GM19372 (cell line): ENCODE measurements around the gene BRCA2.

ENCODE experiments used
- ATAC-seq: cut with Tn5 transposase; IDR thresholded peaks from one replicate; pipeline ENCODE4 v1.9.1; 2021; ENCODE audit warnings: mild to moderate bottlenecking, low read depth, moderate library complexity; ENCODE audit not compliant: unreplicated experiment

Gene BRCA2

DNA sequence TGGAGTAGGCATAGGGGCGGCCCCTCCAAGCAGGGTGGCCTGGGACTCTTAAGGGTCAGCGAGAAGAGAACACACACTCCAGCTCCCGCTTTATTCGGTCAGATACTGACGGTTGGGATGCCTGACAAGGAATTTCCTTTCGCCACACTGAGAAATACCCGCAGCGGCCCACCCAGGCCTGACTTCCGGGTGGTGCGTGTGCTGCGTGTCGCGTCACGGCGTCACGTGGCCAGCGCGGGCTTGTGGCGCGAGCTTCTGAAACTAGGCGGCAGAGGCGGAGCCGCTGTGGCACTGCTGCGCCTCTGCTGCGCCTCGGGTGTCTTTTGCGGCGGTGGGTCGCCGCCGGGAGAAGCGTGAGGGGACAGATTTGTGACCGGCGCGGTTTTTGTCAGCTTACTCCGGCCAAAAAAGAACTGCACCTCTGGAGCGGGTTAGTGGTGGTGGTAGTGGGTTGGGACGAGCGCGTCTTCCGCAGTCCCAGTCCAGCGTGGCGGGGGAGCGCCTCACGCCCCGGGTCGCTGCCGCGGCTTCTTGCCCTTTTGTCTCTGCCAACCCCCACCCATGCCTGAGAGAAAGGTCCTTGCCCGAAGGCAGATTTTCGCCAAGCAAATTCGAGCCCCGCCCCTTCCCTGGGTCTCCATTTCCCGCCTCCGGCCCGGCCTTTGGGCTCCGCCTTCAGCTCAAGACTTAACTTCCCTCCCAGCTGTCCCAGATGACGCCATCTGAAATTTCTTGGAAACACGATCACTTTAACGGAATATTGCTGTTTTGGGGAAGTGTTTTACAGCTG lies at the start of gene BRCA2, which contains the start of gene ZAR1L:
Gene BRCA2 (plus strand): TSS at position 271 of the 790 bp plus-strand sequence. CDS start 953 bp downstream, outside the sequence.
Gene ZAR1L (minus strand): TSS at position 126 of the 790 bp plus-strand sequence. CDS start 3,438 bp downstream, outside the sequence.
- ATAC-seq, result peak; percentile 91

DNA sequence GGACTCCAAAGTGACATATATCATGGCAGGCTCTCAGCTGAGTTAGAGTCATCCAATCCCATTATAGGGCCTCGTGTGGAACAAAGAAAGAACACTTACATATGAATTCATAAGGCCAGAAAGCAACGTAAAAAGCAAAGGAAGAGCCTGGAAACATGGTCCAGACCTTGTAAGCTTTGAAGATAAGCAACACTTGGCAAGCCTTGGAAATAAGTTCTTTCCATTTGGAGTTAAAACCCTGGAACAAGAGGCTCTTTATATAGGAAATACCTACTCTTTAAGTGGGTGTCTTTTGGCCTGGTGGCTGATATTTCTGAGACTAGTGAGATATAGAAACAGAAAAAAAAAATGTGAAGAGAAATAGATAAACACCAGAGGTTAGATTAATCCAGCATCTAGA lies 49.6 kb upstream of the BRCA2 start:
- no peak for ATAC-seq

GRCh38 chr13:32266130-32266529 lies 49.2 kb upstream of the BRCA2 start:
- ATAC-seq, result no peak

DNA sequence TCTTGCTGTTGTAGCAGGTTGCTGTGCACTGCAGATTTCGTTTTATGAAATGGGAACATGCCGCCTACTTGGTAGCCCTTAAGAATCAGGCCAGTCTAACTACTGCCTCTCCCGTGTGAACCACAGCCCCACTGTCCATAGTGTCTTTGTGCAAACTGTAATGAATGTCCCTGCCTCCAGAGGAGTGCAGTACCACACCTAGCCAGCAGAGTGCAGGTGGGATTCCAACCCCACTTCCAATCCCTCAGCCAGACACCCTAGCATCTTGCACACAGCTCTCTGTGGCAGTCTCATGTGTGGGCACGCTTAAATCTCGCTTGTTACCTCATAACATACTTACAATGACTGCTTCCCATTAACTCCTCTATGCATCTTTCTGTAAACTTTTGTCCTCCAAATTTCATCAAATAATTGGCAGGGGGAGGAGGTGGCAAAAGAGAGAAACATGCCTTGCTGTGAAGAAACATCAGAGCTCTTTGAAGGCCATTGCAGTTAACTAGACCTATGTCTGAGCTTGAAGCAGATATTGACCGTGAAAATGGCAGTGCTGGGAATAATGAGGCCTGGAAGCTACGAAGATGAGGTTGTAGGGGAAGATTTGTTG lies 47.4 kb upstream of the BRCA2 start:
- peak; percentile 82 for ATAC-seq

DNA sequence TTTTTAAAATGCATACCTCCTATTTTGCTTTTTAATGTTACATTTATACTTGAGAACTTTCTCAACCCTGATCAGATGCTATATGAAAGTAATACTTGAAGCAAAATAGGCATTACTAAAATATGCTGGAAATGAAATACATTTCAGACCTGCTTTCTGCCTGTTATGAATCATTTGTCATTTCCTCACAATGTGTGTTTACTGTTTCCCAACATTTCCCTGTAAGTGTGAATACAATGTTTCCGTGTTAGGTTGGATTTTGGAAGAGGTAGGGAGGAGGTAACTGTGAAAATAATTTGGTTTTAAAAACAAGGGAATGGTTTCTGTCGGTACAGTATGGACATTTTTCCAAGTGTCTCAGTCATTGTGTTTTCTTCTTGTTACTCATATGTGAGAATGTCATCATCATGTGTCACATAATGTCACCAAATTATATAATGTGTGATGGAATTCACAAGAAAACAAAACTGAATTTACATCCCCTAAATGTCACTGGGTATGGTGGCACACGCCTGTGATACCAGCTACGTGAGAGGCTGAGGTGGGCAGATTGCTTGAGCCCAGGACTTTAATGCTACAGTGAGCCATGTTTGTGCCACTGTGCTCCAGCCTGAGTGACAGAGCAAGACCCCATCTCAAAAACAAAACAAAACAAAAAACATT lies 43.2 kb upstream of the BRCA2 start:
- no peak for ATAC-seq

DNA sequence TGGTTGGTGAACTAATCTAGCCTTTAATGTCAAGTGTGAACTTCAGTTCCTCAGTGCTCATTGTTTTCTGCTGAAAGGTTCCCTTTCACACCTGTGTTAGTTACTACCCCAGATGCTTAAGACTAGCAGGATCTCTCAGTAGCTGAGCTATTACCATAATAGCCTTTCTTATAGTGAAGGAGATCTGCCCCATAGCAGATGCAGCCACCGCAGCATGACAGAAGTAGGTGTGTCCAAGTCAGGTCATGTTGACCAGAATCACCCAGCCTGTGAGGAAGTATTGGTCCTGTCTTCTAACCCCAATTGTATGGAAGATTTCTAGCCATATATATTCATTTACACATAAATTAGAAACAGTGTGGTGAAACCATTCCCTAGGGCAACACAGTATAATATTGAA lies 37.5 kb upstream of the BRCA2 start:
- ATAC-seq, result no peak

- ATAC-seq, result no peak
These were observed 36.9 kb upstream of the BRCA2 start for GRCh38 chr13:32278426-32278825.

GRCh38 chr13:32281096-32281495 lies 34.2 kb upstream of the BRCA2 start:
- ATAC-seq, result no peak

GRCh38 chr13:32282096-32282711 lies 33.1 kb upstream of the BRCA2 start:
- no peak for ATAC-seq

- no peak for ATAC-seq
These were observed 30.2 kb upstream of the BRCA2 start for GRCh38 chr13:32284927-32285632.

DNA sequence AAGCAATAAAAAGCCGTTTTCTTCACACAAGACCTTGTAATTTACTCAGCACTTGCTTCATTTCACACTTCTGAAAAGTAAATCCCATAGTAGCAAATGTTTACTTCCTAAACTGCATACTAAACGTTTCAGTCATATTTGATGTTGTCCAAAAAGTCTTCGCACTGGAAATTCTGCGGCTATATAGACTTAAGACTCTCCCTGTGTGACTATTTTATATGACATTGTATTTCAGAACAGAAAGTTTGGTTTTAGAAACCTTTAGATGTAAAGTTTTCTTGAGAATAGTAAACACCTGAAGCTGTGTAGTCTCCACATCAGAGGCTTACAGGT lies 29.7 kb upstream of the BRCA2 start:
- ATAC-seq, result no peak

GRCh38 chr13:32297206-32297605 lies 18.1 kb upstream of the BRCA2 start:
- ATAC-seq, result no peak

GRCh38 chr13:32298695-32299094 lies 16.6 kb upstream of the BRCA2 start:
- ATAC-seq, result no peak

DNA sequence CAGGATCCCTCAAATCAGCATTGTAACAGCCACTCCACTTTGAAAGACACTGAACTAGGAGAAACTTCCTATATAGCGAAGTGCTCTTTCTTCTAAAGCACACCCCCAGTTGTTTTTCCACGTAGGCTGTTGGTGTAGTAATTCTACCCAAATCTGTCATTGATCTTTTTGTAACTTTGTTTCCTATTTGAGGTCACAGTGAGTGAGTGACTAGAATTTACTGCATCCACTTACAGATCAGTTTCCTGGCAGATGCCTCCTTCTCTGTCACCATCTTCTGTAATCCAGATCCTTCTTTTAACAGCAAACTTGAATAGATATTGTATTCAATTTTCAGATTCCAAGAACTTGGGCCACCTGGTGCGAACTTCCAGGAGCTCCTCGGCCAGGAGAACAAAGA lies 15.4 kb upstream of the BRCA2 start:
- no peak for ATAC-seq

- no peak for ATAC-seq
These were observed 14.9 kb upstream of the BRCA2 start for GRCh38 chr13:32300406-32300805.

DNA sequence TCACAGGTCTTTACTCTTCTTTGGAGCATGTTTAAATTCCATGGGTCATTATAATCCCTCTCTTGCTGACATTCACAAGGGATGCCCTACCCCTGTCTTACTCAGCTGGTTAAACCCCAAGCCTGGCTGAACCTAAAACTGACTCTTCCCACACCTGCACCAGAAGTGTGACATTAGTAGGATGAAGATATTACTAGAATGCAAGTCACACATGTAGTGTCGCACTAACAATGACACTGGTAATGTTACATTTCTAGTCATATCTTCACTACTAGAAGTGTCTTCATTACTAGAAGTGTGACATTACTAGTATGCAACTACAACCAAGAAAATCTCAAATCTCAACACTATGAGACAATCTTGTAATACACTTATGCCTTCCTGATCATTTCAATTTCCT lies 14.4 kb upstream of the BRCA2 start:
- no peak for ATAC-seq

DNA sequence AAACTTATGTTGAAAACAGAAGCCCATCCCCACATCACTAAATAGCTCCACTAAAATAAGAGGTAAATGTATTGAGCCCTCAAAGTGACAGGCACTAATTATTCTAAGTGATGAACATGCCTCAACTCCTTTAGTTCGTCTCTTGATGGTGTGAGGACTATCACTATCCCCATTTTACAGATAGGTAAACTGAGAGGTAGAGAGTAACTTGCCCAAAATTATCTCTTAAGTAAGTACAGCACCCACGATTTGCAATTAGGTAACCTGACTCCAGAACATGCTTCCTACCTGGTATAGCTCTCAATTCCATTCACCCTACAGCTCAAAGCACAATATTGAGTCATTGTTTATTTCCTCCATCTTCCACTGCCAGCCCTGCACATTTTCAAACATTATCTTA lies 12.8 kb upstream of the BRCA2 start:
- ATAC-seq, result no peak

GRCh38 chr13:32305646-32306045 lies 9.7 kb upstream of the BRCA2 start:
- ATAC-seq, result no peak

DNA sequence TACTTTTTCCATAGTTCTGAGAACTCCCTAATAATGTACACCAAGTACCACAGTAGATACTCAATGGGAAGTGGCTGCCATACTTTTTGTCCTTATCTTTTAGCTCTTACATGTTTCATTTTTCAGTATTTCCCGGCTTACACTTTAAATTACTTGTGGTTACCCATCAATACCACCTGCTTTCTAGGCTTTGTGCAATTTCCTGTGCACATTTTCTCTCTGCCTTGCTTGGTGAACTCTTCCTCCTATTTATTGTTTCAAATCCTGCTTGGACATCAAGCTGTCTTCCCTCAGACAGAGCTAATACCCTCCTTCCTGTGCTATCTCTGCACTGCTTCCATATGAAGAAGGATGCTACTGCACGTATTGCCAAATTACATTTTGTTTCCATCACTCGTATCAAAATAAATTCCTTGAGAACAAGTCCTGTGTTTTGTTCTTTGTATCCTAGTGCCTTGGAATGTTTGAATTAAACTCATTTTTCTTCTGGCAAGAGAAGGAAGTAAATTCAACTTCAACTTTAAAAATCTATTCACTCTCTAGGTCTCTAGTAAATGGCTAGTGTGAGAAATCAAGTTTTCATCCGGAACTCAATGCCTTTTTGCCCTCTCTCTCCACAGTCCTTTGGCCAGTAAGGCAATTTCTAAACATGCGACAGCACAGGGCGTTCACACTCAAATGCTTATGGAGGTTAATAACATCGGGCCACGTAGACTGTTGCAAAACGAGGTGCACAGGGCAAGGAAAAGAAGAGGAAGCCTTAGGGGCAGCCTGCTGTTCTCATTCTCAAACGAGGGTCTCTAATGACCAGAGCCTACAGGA lies 5.8 kb upstream of the BRCA2 start:
- ATAC-seq, result peak; percentile 32
